Measurements from ENCODE around the gene MORC3.

- TF ChIP-seq CTCF (IDR thresholded peaks at IDR 0.05) (no peak), POLR2A (IDR thresholded peaks at IDR 0.05) (no peak), POLR2AphosphoS5 (IDR thresholded peaks at IDR 0.05) (no peak)
Measured at GRCh38 chr21:36344931-36345330, 24.9 kb downstream of the MORC3 start.
